ENCODE data around the gene QDPR. TPM values are rescaled to one million over a fixed set of nuclear protein-coding genes. Genes with fewer than 3 reads are reported as not detected.
A peak's percentile ranks its signal among the peaks of the same experiment; 100 is the strongest.

QDPR gene
- total and polyA plus RNA-seq, 8 donors, result 0.45 to 90.4 (median 19.9) TPM

DNA sequence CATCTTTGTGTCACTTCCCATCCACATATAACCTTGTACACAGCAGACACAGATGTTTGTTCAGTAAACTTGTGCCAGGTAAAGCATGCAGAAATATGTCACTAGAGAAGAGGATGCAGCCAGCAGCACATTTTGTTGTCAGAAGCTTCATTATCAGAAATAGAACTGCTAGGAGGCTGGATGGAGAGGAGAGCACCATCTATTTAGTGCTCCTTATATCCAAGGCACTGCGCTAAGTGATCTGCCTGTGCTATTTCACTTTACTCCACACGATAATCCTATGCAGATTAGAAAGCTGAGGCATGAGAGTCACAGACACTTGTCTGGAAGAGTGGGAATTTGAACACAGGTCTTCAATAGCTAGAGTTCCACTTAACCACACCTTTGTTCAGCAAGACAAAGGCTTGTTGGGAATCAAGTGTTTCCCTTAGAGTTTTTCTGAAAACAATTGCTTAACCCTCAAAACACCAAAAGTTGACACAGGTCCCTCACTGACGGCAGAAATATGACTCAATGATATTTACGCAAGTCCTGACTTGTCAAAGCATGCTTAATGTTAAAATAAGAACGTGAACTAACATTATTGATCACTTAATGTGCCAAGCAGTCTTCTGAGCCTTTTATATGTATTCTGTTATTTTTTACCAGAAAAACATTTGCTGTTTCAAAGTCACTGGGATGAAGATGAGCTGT lies 1.2 kb upstream of the QDPR start:
- peaks cover 10 to 33% (median 21%) of the 10 kb centered on the region in 4 donors for H3K4me1 ChIP-seq
- no peak overlapping the region for H3K4me3 ChIP-seq
- H3K36me3 ChIP-seq, result peaks cover 0 to 14% (median 9%) of the 10 kb centered on the region in 4 donors
- DNase-seq, result no peak
- TF ChIP-seq POLR2AphosphoS5 (IDR thresholded peaks at IDR 0.05), result no peak
- TF ChIP-seq, protein P1, sequence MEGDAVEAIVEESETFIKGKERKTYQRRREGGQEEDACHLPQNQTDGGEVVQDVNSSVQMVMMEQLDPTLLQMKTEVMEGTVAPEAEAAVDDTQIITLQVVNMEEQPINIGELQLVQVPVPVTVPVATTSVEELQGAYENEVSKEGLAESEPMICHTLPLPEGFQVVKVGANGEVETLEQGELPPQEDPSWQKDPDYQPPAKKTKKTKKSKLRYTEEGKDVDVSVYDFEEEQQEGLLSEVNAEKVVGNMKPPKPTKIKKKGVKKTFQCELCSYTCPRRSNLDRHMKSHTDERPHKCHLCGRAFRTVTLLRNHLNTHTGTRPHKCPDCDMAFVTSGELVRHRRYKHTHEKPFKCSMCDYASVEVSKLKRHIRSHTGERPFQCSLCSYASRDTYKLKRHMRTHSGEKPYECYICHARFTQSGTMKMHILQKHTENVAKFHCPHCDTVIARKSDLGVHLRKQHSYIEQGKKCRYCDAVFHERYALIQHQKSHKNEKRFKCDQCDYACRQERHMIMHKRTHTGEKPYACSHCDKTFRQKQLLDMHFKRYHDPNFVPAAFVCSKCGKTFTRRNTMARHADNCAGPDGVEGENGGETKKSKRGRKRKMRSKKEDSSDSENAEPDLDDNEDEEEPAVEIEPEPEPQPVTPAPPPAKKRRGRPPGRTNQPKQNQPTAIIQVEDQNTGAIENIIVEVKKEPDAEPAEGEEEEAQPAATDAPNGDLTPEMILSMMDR (IDR thresholded peaks at IDR 0.05), result no peak
- no peak for TF ChIP-seq POLR2A (IDR thresholded peaks at IDR 0.05)
- TF ChIP-seq EP300 (IDR thresholded peaks at IDR 0.05), result no peak
- 81 to 86% (median 84%) methylated on average over 5 of the region's 5 CpGs for WGBS, 5 donors
- no peaks in the 10 kb centered on the region for H3K9me3 ChIP-seq
- H3K27ac ChIP-seq, result peak overlapping the region in 2 of 5 donors; percentile 87
- no peaks in the 10 kb centered on the region for H3K27me3 ChIP-seq
- intact Hi-C loops (cut with DNase I; ENCODE audit: low total_unique reads), result no loop called here

DNA sequence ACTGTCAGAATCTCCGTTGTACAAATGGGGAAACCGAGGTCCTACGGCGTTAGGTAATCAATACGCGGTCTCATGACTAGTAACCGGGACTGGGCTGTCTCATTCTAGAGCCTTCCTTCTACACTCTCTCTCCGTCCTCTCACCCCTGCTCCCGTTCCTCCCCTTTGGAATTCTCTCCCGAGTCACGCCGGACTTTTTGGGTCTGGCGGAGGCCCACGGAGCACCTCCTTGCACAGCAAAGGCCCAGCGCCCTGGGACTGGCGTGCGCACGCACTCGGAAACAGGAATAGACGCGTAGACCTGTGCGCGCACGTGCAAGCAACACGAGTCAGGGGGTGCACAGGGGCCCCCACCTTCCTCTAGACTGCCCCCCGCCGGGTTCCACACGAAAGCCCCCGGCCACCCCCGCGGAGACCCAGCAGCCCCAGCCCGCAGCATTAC lies 361 bp downstream of the QDPR start:
- TF ChIP-seq POLR2A (IDR thresholded peaks at IDR 0.05), result no peak
- no peak for TF ChIP-seq EP300 (IDR thresholded peaks at IDR 0.05)
- TF ChIP-seq POLR2AphosphoS5 (IDR thresholded peaks at IDR 0.05), result no peak
- 0 to 4% (median 1%) methylated on average over 22 to 32 of the region's 32 CpGs for WGBS, 5 donors
- Histone ChIP-seq H3K4me3 (peak overlapping the region; percentile 76 to 92 (median 83)), H3K27me3 (no peaks in the 10 kb centered on the region), H3K36me3 (peaks cover 0 to 30% (median 25%) of the 10 kb centered on the region in 4 donors), H3K9me3 (no peaks in the 10 kb centered on the region), H3K4me1 (peaks cover 10 to 33% (median 21%) of the 10 kb centered on the region in 4 donors), H3K27ac (peak overlapping the region; percentile 77 to 87 (median 82))
- peak; percentile 56 to 79 for DNase-seq
- intact Hi-C loops (cut with DNase I; ENCODE audit: low total_unique reads), result no loop called here

DNA sequence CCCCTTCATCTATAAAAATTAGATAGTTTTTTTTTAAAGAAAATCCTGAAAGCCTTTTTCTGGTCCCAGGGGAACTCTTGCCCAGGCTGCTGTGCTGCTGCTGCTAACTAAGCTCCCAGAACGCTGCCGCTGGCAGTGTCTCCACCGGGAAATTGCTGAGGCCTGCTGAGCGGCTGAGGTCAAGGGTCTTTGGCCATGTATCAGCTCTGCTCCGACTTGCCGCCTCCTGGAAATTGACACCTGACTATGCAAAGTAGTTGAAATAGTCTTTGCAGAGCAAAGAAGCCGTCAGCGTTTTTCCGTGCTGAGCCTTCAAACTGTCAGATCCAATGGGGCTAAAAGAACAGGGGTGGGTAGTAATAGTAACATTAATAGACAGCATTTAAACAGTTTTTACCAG lies 839 bp downstream of the QDPR start:
- Histone ChIP-seq H3K4me3 (peak overlapping the region; percentile 76 to 92 (median 83)), H3K4me1 (peaks cover 10 to 33% (median 21%) of the 10 kb centered on the region in 4 donors), H3K36me3 (peaks cover 0 to 34% (median 29%) of the 10 kb centered on the region in 4 donors), H3K9me3 (no peaks in the 10 kb centered on the region), H3K27me3 (no peaks in the 10 kb centered on the region), H3K27ac (peak overlapping the region; percentile 77 to 87 (median 82))
- peak; percentile 60 to 64 for DNase-seq
- no peak for TF ChIP-seq POLR2AphosphoS5 (IDR thresholded peaks at IDR 0.05)
- TF ChIP-seq, protein P1 (IDR thresholded peaks at IDR 0.05), result no peak
- TF ChIP-seq POLR2A (IDR thresholded peaks at IDR 0.05), result no peak
- TF ChIP-seq EP300 (IDR thresholded peaks at IDR 0.05), result no peak
- intact Hi-C loops (cut with DNase I; ENCODE audit: low total_unique reads), result no loop called here
- WGBS, 5 donors, result 5 to 25% (median 16%) methylated on average over 7 to 9 of the region's 9 CpGs

DNA sequence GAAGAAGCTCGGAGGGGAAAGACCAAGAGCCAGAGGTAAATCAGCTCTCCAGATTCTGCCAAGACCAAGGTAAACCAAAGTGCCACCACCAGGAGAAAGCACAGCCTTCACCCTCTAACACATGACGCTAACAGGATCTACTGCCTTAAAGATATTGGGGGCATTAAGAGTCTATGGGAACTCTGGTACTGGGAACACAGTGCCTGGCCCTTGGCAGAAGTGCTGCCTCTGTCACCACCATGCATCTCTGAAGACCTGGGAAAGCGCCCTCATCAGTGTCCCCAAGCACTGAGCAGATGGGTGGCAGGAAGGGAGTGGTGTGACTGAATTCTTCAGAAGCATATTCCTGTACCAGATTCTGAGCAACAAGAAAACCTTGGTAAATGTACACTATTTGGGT lies 1.3 kb downstream of the QDPR start:
- WGBS, 5 donors, result 75 to 90% (median 83%) methylated on average over 3 of the region's 3 CpGs
- TF ChIP-seq, protein P1 (IDR thresholded peaks at IDR 0.05), result no peak
- TF ChIP-seq POLR2A (IDR thresholded peaks at IDR 0.05), result no peak
- no peak for TF ChIP-seq POLR2AphosphoS5 (IDR thresholded peaks at IDR 0.05)
- no peak for TF ChIP-seq EP300 (IDR thresholded peaks at IDR 0.05)
- peak overlapping the region; percentile 76 to 92 (median 83) for H3K4me3 ChIP-seq
- peaks cover 10 to 33% (median 21%) of the 10 kb centered on the region in 4 donors for H3K4me1 ChIP-seq
- no peaks in the 10 kb centered on the region for H3K27me3 ChIP-seq
- intact Hi-C loops (cut with DNase I; ENCODE audit: low total_unique reads), result no loop called here
- no peaks in the 10 kb centered on the region for H3K9me3 ChIP-seq
- no peak for DNase-seq
- H3K36me3 ChIP-seq, result peaks cover 0 to 39% (median 33%) of the 10 kb centered on the region in 4 donors
- H3K27ac ChIP-seq, result peak overlapping the region in 3 of 5 donors; percentile 77 to 87 (median 87)

DNA sequence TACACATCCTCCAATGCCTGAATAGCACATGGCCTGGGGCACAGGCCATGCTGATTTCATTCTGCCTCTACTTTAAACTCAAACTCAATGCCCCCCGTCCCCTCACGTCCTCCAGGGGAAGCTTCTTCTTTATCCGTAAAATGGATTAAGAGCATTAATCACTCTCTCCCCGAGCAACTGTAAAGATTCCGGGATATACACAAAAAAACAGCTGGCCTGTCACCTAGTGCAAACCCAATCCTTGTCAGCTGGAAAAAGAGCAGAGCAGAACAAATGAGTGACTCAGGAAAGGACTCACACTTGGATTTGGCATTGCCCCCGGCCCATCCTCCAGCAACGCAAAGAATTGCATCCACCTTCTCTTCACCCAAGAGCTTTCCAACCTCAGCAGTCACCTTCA lies 7.8 kb downstream of the QDPR start:
- no peaks in the 10 kb centered on the region for H3K4me1 ChIP-seq
- 79 to 93% (median 87%) methylated on average over 7 of the region's 7 CpGs for WGBS, 5 donors
- no peaks in the 10 kb centered on the region for H3K9me3 ChIP-seq
- intact Hi-C loops (cut with DNase I; ENCODE audit: low total_unique reads), result no loop called here
- H3K27me3 ChIP-seq, result no peaks in the 10 kb centered on the region
- no peak overlapping the region for H3K4me3 ChIP-seq
- no peak for DNase-seq
- TF ChIP-seq, protein P1 (IDR thresholded peaks at IDR 0.05), result no peak
- TF ChIP-seq POLR2AphosphoS5 (IDR thresholded peaks at IDR 0.05) (no peak), POLR2A (IDR thresholded peaks at IDR 0.05) (no peak), EP300 (IDR thresholded peaks at IDR 0.05) (no peak)
- H3K36me3 ChIP-seq, result peaks cover 18 to 94% (median 88%) of the 10 kb centered on the region in 4 donors
- no peak overlapping the region for H3K27ac ChIP-seq

All from stomach (tissue), 9 donors.